HepG2 (cell line): ENCODE data around the gene CSNK2A1. TPM values are rescaled to one million over a fixed set of nuclear protein-coding genes. Genes with fewer than 3 reads are reported as not detected.

Experiments
- BRCA1 ChIP-seq: sonication (generic); formaldehyde crosslinking; IDR thresholded peaks from 2 replicates; pipeline ENCODE4 v1.4.0; 2020; ENCODE audit warnings: missing genetic modification reagents
- CBX1 ChIP-seq: IDR thresholded peaks from one replicate; pipeline ENCODE4 v1.6.1; 2016; ENCODE audit warnings: antibody characterized with exemption, low read depth
- CC2D1A ChIP-seq: sonication (generic); formaldehyde crosslinking; IDR thresholded peaks from 2 replicates; pipeline ENCODE4 v1.8.1; 2023; ENCODE audit warnings: mild to moderate bottlenecking, missing genetic modification reagents
- FOXA1 ChIP-seq, 2 experiments: fragments of 450-650 bp in 1 of 2; sonication (generic) in 1 of 2; formaldehyde crosslinking in 1 of 2; IDR thresholded peaks; 2 replicates each; pipeline versions ENCODE4 v1.4.0 to v1.6.1; 2016 to 2020; ENCODE audit warnings: missing genetic modification reagents in 1 of 2
- HHEX ChIP-seq: IDR thresholded peaks from 2 replicates; pipeline ENCODE4 v1.6.1; 2016; ENCODE audit warnings: control low read depth
- KLF13 ChIP-seq: sonication (generic); formaldehyde crosslinking; IDR thresholded peaks from 2 replicates; pipeline ENCODE4 v1.4.0; 2020; ENCODE audit warnings: mild to moderate bottlenecking, missing genetic modification reagents
- KLF9 ChIP-seq: IDR thresholded peaks from 2 replicates; pipeline ENCODE4 v1.6.1; 2016; ENCODE audit warnings: low read depth
- MEF2D ChIP-seq: sonication (generic); formaldehyde crosslinking; IDR thresholded peaks from 2 replicates; pipeline ENCODE4 v1.5.1; 2020; ENCODE audit warnings: mild to moderate bottlenecking, missing genetic modification reagents
- SIX1 ChIP-seq: sonication (generic); formaldehyde crosslinking; IDR thresholded peaks from 2 replicates; pipeline ENCODE4 v1.4.0; 2020; ENCODE audit warnings: missing genetic modification reagents, borderline replicate concordance
- SNRNP70 ChIP-seq: fragments of 200-400 bp; formaldehyde crosslinking; IDR thresholded peaks from 2 replicates; pipeline ENCODE4 v1.6.1; 2017; ENCODE audit warnings: mild to moderate bottlenecking, low read depth, low read length, moderate library complexity
- TMF1 ChIP-seq: sonication (generic); formaldehyde crosslinking; IDR thresholded peaks from 2 replicates; pipeline ENCODE4 v1.8.1; 2022; ENCODE audit warnings: low read depth, missing genetic modification reagents
- WIZ ChIP-seq: sonication (generic); formaldehyde crosslinking; IDR thresholded peaks from 2 replicates; pipeline ENCODE4 v1.5.1; 2020; ENCODE audit warnings: mild to moderate bottlenecking, missing genetic modification reagents
- ZKSCAN5 ChIP-seq: sonication (generic); formaldehyde crosslinking; IDR thresholded peaks from 2 replicates; pipeline ENCODE4 v1.5.1; 2020; ENCODE audit warnings: mild to moderate bottlenecking, missing genetic modification reagents
- ZNF12 ChIP-seq: sonication (generic); formaldehyde crosslinking; IDR thresholded peaks from 2 replicates; pipeline ENCODE4 v1.5.0; 2020; ENCODE audit warnings: missing genetic modification reagents
- ZNF138 ChIP-seq: sonication (generic); formaldehyde crosslinking; IDR thresholded peaks from 2 replicates; pipeline ENCODE4 v1.5.0; 2020; ENCODE audit warnings: mild to moderate bottlenecking, low read depth, missing genetic modification reagents
- ZNF501 ChIP-seq: sonication (generic); formaldehyde crosslinking; IDR thresholded peaks from 2 replicates; pipeline ENCODE4 v1.5.1; 2020; ENCODE audit warnings: mild to moderate bottlenecking, moderate library complexity, missing genetic modification reagents
- ZNF775 ChIP-seq: sonication (generic); formaldehyde crosslinking; IDR thresholded peaks from 2 replicates; pipeline ENCODE4 v1.4.0; 2020; ENCODE audit warnings: missing genetic modification reagents, mild to moderate bottlenecking, moderate library complexity, borderline replicate concordance
- polyA plus RNA-seq, 8 experiments: library from polyadenylated mRNA; depleted of rRNA in 3 of 8; stranded (reverse) in 7 of 8; unstranded in 1 of 8; fragments of >200 nt; fragmentation: Illumina TruSeq in 4 of 8; extraction: Trizol in 4 of 8; gene quantifications; 2 replicates each; pipeline versions ENCODE4 v1.2.1 to v1.2.3, GENCODE V29; 2011 to 2016; ENCODE audit warnings: low read depth in 4 of 8, missing spikeins in 1 of 8, mixed read lengths in 1 of 8; ENCODE audit not compliant: insufficient read depth in 1 of 8
- total RNA-seq, 5 experiments: library from RNA; depleted of rRNA; stranded (reverse); fragments of >200 nt; fragmentation: Illumina TruSeq; extraction: Trizol; gene quantifications; 2 replicates each; pipeline ENCODE4 v1.2.3, GENCODE V29; 2016; ENCODE audit warnings: low read depth in 1 of 5
- TF ChIP-seq, protein P1 (sequence below): sonication (generic); formaldehyde crosslinking; IDR thresholded peaks from 2 replicates; pipeline ENCODE4 v1.4.0; 2020; ENCODE audit warnings: missing genetic modification reagents
- TF ChIP-seq, protein P2 (sequence below): IDR thresholded peaks from 2 replicates; pipeline ENCODE4 v1.6.1; 2016; ENCODE audit warnings: low read depth, control low read depth
- TF ChIP-seq, protein P3 (sequence below): sonication (generic); formaldehyde crosslinking; IDR thresholded peaks from 2 replicates; pipeline ENCODE4 v1.4.0; 2020; ENCODE audit warnings: missing genetic modification reagents, borderline replicate concordance
- TF ChIP-seq, protein P4 (sequence below): sonication (generic); formaldehyde crosslinking; IDR thresholded peaks from 2 replicates; pipeline ENCODE4 v1.9.0; 2021; ENCODE audit warnings: missing genetic modification reagents, borderline replicate concordance

Gene CSNK2A1
- total and polyA plus RNA-seq, 2 of the 13 experiments (the other 11 are each of a cell fraction or from before 2014, with no cell fraction given): 153 to 231 TPM

DNA sequence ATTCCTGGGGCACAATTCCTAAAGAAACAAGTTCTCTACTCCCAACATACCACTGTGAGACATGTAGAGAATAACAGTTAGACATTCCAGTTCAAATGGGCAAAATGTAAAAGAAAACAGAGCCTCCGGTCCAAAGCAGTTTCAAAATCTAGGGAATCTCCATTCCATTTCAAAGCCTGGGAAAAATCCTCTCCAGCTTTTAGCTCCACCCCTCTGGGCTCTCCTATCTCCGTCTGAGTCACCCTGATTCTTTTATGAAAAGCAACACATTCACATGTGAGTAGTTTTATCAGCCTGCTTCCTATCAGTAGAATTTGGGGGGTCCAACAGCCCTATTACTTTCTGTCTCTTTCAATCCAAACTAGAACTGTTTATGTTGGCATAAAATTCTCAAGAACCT is 3.7 kb downstream of the CSNK2A1 start (continued):
- TF ChIP-seq, protein P1, sequence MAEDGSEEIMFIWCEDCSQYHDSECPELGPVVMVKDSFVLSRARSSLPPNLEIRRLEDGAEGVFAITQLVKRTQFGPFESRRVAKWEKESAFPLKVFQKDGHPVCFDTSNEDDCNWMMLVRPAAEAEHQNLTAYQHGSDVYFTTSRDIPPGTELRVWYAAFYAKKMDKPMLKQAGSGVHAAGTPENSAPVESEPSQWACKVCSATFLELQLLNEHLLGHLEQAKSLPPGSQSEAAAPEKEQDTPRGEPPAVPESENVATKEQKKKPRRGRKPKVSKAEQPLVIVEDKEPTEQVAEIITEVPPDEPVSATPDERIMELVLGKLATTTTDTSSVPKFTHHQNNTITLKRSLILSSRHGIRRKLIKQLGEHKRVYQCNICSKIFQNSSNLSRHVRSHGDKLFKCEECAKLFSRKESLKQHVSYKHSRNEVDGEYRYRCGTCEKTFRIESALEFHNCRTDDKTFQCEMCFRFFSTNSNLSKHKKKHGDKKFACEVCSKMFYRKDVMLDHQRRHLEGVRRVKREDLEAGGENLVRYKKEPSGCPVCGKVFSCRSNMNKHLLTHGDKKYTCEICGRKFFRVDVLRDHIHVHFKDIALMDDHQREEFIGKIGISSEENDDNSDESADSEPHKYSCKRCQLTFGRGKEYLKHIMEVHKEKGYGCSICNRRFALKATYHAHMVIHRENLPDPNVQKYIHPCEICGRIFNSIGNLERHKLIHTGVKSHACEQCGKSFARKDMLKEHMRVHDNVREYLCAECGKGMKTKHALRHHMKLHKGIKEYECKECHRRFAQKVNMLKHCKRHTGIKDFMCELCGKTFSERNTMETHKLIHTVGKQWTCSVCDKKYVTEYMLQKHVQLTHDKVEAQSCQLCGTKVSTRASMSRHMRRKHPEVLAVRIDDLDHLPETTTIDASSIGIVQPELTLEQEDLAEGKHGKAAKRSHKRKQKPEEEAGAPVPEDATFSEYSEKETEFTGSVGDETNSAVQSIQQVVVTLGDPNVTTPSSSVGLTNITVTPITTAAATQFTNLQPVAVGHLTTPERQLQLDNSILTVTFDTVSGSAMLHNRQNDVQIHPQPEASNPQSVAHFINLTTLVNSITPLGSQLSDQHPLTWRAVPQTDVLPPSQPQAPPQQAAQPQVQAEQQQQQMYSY: peak; percentile 98
- TF ChIP-seq, protein P2, sequence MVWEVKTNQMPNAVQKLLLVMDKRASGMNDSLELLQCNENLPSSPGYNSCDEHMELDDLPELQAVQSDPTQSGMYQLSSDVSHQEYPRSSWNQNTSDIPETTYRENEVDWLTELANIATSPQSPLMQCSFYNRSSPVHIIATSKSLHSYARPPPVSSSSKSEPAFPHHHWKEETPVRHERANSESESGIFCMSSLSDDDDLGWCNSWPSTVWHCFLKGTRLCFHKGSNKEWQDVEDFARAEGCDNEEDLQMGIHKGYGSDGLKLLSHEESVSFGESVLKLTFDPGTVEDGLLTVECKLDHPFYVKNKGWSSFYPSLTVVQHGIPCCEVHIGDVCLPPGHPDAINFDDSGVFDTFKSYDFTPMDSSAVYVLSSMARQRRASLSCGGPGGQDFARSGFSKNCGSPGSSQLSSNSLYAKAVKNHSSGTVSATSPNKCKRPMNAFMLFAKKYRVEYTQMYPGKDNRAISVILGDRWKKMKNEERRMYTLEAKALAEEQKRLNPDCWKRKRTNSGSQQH (CRISPR knock-in tag): no peak
- TF ChIP-seq BRCA1 (CRISPR knock-in tag) (no peak), ZNF138 (no peak), MEF2D (no peak), SIX1 (CRISPR knock-in tag) (no peak), KLF13 (CRISPR knock-in tag) (no peak), HHEX (CRISPR knock-in tag) (no peak), CC2D1A (CRISPR knock-in tag) (no peak), ZNF501 (no peak), CBX1 (no peak), ZKSCAN5 (CRISPR knock-in tag) (no peak), ZNF12 (CRISPR knock-in tag) (no peak), TMF1 (CRISPR knock-in tag) (no peak), FOXA1 (IDR thresholded peaks at IDR 0.05) (no peak), FOXA1 (CRISPR knock-in tag; IDR thresholded peaks at IDR 0.05) (no peak), WIZ (CRISPR knock-in tag) (no peak), SNRNP70 (no peak), ZNF775 (CRISPR knock-in tag) (no peak), KLF9 (CRISPR knock-in tag) (no peak)
- TF ChIP-seq, protein P3, sequence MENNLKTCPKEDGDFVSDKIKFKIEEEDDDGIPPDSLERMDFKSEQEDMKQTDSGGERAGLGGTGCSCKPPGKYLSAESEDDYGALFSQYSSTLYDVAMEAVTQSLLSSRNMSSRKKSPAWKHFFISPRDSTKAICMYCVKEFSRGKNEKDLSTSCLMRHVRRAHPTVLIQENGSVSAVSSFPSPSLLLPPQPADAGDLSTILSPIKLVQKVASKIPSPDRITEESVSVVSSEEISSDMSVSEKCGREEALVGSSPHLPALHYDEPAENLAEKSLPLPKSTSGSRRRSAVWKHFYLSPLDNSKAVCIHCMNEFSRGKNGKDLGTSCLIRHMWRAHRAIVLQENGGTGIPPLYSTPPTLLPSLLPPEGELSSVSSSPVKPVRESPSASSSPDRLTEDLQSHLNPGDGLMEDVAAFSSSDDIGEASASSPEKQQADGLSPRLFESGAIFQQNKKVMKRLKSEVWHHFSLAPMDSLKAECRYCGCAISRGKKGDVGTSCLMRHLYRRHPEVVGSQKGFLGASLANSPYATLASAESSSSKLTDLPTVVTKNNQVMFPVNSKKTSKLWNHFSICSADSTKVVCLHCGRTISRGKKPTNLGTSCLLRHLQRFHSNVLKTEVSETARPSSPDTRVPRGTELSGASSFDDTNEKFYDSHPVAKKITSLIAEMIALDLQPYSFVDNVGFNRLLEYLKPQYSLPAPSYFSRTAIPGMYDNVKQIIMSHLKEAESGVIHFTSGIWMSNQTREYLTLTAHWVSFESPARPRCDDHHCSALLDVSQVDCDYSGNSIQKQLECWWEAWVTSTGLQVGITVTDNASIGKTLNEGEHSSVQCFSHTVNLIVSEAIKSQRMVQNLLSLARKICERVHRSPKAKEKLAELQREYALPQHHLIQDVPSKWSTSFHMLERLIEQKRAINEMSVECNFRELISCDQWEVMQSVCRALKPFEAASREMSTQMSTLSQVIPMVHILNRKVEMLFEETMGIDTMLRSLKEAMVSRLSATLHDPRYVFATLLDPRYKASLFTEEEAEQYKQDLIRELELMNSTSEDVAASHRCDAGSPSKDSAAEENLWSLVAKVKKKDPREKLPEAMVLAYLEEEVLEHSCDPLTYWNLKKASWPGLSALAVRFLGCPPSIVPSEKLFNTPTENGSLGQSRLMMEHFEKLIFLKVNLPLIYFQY: no peak
- TF ChIP-seq, protein P4, sequence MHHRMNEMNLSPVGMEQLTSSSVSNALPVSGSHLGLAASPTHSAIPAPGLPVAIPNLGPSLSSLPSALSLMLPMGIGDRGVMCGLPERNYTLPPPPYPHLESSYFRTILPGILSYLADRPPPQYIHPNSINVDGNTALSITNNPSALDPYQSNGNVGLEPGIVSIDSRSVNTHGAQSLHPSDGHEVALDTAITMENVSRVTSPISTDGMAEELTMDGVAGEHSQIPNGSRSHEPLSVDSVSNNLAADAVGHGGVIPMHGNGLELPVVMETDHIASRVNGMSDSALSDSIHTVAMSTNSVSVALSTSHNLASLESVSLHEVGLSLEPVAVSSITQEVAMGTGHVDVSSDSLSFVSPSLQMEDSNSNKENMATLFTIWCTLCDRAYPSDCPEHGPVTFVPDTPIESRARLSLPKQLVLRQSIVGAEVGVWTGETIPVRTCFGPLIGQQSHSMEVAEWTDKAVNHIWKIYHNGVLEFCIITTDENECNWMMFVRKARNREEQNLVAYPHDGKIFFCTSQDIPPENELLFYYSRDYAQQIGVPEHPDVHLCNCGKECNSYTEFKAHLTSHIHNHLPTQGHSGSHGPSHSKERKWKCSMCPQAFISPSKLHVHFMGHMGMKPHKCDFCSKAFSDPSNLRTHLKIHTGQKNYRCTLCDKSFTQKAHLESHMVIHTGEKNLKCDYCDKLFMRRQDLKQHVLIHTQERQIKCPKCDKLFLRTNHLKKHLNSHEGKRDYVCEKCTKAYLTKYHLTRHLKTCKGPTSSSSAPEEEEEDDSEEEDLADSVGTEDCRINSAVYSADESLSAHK (CRISPR knock-in tag): no peak
